DND-41 (cell line): Measurements from ENCODE around the gene TPRG1.

Experiments
- ATAC-seq: fragments of 200-7000 bp; cut with Tn5 transposase; 3 replicates; pipeline ENCODE4 v1.9.1; 2021; ENCODE audit warnings: low read depth; ENCODE audit not compliant: insufficient read depth
- DNase-seq: peaks from one replicate; pipeline ENCODE4 v3.0.0-alpha.2; 2020
- H2AFZ ChIP-seq: 2 replicates; pipeline ENCODE4 v1.6.0; 2012; ENCODE audit warnings: low read depth, low read length
- H3K27ac ChIP-seq: 2 replicates; pipeline ENCODE4 v1.5.1; 2012; ENCODE audit warnings: low read length, inconsistent platforms
- H3K27me3 ChIP-seq: fragments of 200-600 bp; sonication (generic); 2 replicates; pipeline ENCODE4 v1.6.0; 2012; ENCODE audit warnings: low read length, mild to moderate bottlenecking, inconsistent platforms; ENCODE audit not compliant: insufficient read depth, poor library complexity
- H3K36me3 ChIP-seq: 2 replicates; pipeline ENCODE4 v1.5.1; 2012; ENCODE audit warnings: low read length, inconsistent platforms; ENCODE audit not compliant: insufficient read depth
- H3K4me1 ChIP-seq: 2 replicates; pipeline ENCODE4 v1.5.1; 2012; ENCODE audit warnings: mild to moderate bottlenecking, low read length; ENCODE audit not compliant: insufficient read depth
- H3K4me2 ChIP-seq: 2 replicates; pipeline ENCODE4 v1.6.0; 2012; ENCODE audit warnings: mild to moderate bottlenecking, moderate library complexity, low read length, inconsistent platforms; ENCODE audit not compliant: insufficient read depth
- H3K4me3 ChIP-seq, 2 experiments: fragments of 200-600 bp in 1 of 2; shearing (Covaris generic) in 1 of 2; 2 replicates each; pipeline ENCODE4 v1.5.1; 2012 to 2016; ENCODE audit warnings: inconsistent platforms in 2 of 2, low read length in 2 of 2, mild to moderate bottlenecking in 2 of 2, low read depth in 1 of 2, moderate library complexity in 1 of 2
- H3K79me2 ChIP-seq: 2 replicates; pipeline ENCODE4 v1.6.0; 2012; ENCODE audit warnings: low read length, inconsistent platforms; ENCODE audit not compliant: insufficient read depth
- H3K9ac ChIP-seq: 2 replicates; pipeline ENCODE4 v1.6.0; 2012; ENCODE audit warnings: low read depth, mild to moderate bottlenecking, inconsistent platforms, low read length, moderate library complexity
- H3K9me3 ChIP-seq: 2 replicates; pipeline ENCODE4 v1.5.1; 2012; ENCODE audit warnings: low read length, moderate library complexity, mild to moderate bottlenecking, inconsistent platforms; ENCODE audit not compliant: insufficient read depth, severe bottlenecking
- H4K20me1 ChIP-seq: 2 replicates; pipeline ENCODE4 v1.6.0; 2012; ENCODE audit warnings: low read length; ENCODE audit not compliant: insufficient read depth
- EZH2 ChIP-seq: IDR thresholded peaks from 3 replicates; pipeline ENCODE4 v1.6.1; 2012; ENCODE audit warnings: borderline replicate concordance, low read depth, mild to moderate bottlenecking, moderate library complexity, low read length, inconsistent platforms; ENCODE audit not compliant: severe bottlenecking
- TF ChIP-seq, protein P1 (sequence below): IDR thresholded peaks from 2 replicates; pipeline ENCODE4 v1.5.1; 2012; ENCODE audit warnings: borderline replicate concordance, low read length, moderate library complexity, mild to moderate bottlenecking; ENCODE audit not compliant: poor library complexity, severe bottlenecking; ENCODE audit errors: extremely low read depth

Gene TPRG1

DNA sequence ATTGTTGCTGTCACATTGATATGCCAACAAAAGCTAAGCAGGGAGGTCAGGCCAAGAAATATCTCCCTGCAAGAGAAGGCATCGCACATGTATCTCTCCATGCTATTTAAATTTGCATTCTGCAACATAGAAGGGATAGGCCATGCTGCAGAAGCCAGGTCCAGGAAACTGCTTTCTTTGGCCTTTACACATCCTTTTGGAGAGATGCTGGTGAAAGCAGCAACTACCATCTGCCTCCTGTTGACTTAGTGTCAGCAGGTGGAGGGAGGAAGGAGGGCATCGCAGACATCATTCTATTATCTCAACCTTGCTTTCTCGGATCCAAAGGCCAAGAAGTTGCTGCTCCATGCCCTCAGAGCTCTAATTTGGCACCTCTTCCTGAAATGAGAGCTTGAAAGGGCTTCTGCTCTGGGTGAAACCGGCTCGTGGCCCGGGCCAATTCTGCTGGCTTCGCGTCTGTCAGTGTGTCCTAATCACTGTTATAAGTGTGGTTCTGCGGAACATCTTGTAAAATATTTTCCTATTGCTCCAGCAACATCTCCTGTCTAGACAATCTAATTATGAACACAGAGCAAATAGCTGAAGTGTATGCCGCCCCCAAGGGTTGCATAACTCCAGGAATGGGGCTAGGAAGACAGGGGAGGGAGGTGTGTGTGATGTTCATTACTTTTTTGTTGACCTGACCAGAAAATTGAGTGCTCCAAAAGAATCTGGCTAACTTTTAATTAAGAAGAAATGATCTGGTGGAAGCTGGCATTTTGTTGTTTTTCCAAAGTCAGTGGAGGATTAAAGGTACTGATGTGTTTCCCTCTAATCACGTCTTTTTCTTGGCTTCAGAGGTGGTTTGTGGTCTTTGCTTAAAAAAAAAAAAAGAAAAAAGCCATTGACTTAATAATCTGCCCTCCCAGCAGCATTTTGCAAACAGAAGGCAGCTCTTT, 89.1 kb downstream of the TPRG1 start:
- DNase-seq (no peak), ATAC-seq (no peak)
- Histone ChIP-seq H3K9ac (no peak overlapping the region), H4K20me1 (no peaks in the 10 kb centered on the region), H3K4me3 (no peak overlapping the region), H3K36me3 (no peaks in the 10 kb centered on the region), H3K4me1 (no peaks in the 10 kb centered on the region), H3K79me2 (no peaks in the 10 kb centered on the region), H2AFZ (no peak overlapping the region), H3K27me3 (peaks cover 17% of the 10 kb centered on the region), H3K4me2 (no peak overlapping the region), H3K27ac (no peak overlapping the region), H3K9me3 (no peaks in the 10 kb centered on the region)
- TF ChIP-seq EZH2: no peak
- TF ChIP-seq, protein P1, sequence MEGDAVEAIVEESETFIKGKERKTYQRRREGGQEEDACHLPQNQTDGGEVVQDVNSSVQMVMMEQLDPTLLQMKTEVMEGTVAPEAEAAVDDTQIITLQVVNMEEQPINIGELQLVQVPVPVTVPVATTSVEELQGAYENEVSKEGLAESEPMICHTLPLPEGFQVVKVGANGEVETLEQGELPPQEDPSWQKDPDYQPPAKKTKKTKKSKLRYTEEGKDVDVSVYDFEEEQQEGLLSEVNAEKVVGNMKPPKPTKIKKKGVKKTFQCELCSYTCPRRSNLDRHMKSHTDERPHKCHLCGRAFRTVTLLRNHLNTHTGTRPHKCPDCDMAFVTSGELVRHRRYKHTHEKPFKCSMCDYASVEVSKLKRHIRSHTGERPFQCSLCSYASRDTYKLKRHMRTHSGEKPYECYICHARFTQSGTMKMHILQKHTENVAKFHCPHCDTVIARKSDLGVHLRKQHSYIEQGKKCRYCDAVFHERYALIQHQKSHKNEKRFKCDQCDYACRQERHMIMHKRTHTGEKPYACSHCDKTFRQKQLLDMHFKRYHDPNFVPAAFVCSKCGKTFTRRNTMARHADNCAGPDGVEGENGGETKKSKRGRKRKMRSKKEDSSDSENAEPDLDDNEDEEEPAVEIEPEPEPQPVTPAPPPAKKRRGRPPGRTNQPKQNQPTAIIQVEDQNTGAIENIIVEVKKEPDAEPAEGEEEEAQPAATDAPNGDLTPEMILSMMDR: no peak

DNA sequence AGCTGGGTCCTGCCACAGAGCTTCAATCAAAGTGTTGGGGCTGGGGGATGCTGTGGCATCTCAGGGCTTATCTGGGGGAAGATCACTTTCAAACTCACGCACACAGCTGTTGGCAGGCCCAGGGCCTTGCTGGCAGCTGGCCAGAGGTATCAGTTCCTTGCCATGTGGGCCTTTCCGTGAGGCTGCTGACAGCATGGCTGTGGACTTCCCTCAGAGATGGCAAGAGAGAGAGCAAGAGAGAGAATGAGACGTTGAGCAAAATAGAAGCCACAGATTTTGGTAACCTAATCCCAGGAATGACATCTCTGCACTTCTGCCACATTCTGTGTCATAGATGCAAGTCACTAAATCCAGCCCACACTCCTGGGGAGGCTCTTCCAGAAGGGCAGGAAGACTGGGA, 91.0 kb downstream of the TPRG1 start:
- peaks cover 18% of the 10 kb centered on the region for H3K27me3 ChIP-seq
- H3K9me3 ChIP-seq: no peaks in the 10 kb centered on the region
- peak; percentile 35 for ATAC-seq
- H4K20me1 ChIP-seq: no peaks in the 10 kb centered on the region
- H3K36me3 ChIP-seq: no peaks in the 10 kb centered on the region
- no peak overlapping the region for H3K4me3 ChIP-seq
- H3K27ac ChIP-seq: no peak overlapping the region
- DNase-seq: peak; percentile 22
- H3K4me2 ChIP-seq: no peak overlapping the region
- H2AFZ ChIP-seq: no peak overlapping the region
- no peak overlapping the region for H3K9ac ChIP-seq
- no peaks in the 10 kb centered on the region for H3K4me1 ChIP-seq
- no peaks in the 10 kb centered on the region for H3K79me2 ChIP-seq
- TF ChIP-seq EZH2: no peak
- TF ChIP-seq, protein P1: no peak

DNA sequence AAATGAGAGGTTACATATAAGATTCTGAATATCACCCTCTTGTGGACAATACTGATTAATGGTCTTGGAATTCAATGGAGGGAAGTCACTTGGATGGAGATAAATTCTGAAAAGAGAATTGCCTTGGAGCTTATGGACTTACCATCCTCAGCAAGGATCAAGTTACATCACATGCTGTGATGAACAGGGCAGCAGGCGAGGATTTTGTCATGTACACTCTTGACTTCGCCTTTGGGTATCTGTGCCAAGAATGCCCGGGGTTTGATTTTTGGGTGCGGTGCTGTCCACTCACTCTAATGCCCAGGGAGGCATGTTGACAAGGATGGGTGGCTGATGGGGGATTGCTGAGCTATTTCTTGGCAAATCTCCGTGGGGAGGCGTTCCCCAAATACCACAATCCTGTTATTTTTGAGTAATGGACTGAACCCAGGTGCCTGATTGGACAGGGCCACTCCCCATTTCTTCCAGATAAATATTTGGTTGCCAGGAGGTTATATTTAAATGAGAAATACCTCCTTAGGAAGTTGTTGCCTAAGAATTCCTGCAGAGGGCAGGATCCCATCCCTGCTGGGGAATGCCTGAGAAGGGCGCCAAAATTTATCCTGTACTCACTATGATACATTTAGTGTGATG, 96.3 kb downstream of the TPRG1 start:
- H3K9me3 ChIP-seq: no peaks in the 10 kb centered on the region
- no peaks in the 10 kb centered on the region for H3K36me3 ChIP-seq
- H3K27ac ChIP-seq: no peak overlapping the region
- H3K4me3 ChIP-seq: no peak overlapping the region
- no peak overlapping the region for H3K9ac ChIP-seq
- peaks cover 17% of the 10 kb centered on the region for H3K27me3 ChIP-seq
- no peak for ATAC-seq
- DNase-seq: no peak
- no peaks in the 10 kb centered on the region for H3K79me2 ChIP-seq
- no peaks in the 10 kb centered on the region for H4K20me1 ChIP-seq
- TF ChIP-seq EZH2: no peak
- TF ChIP-seq, protein P1: peak; percentile 31
- H2AFZ ChIP-seq: no peak overlapping the region
- no peak overlapping the region for H3K4me2 ChIP-seq
- H3K4me1 ChIP-seq: no peaks in the 10 kb centered on the region
